Measurements from ENCODE around the gene PIK3C2G. TPM values are rescaled to one million over a fixed set of nuclear protein-coding genes. Genes with fewer than 3 reads are reported as not detected.

The PIK3C2G gene
- total RNA-seq, 1 donor from 2014 or later, result not detected

- DNase-seq (ENCODE audit: missing footprints), result no peak
- intact Hi-C loops (cut with DNase I), result no loop called here
- ATAC-seq, result no peak
Measured at GRCh38 chr12:18382236-18382885, 121.0 kb downstream of the PIK3C2G start.

GRCh38 chr12:18383203-18383602 is 121.9 kb downstream of the PIK3C2G start:
- ATAC-seq, result peak; percentile 44
- intact Hi-C loops (cut with DNase I), result no loop called here

GRCh38 chr12:18387706-18388105 is 126.4 kb downstream of the PIK3C2G start:
- intact Hi-C loops (cut with DNase I), result no loop called here
- ATAC-seq, result no peak
- no peak for DNase-seq (ENCODE audit: missing footprints)

More at GRCh38 chr12:18383203-18383602, 121.9 kb downstream of the PIK3C2G start:
- no peak for DNase-seq (ENCODE audit: missing footprints)

GRCh38 chr12:18389820-18390219 is 128.5 kb downstream of the PIK3C2G start:
- intact Hi-C loops (cut with DNase I), result no loop called here
- ATAC-seq, result no peak
- DNase-seq (ENCODE audit: missing footprints), result no peak

- intact Hi-C loops (cut with DNase I), result no loop called here
- DNase-seq (ENCODE audit: missing footprints) (no peak), ATAC-seq (no peak)
Measured at GRCh38 chr12:18391151-18391550, 129.8 kb downstream of the PIK3C2G start.

- intact Hi-C loops (cut with DNase I), result no loop called here
- no peak for DNase-seq (ENCODE audit: missing footprints)
- ATAC-seq, result no peak
Measured at GRCh38 chr12:18394742-18395141, 133.4 kb downstream of the PIK3C2G start.

GRCh38 chr12:18400186-18400585 is 138.9 kb downstream of the PIK3C2G start:
- no peak for DNase-seq (ENCODE audit: missing footprints)
- intact Hi-C loops (cut with DNase I), result no loop called here

GRCh38 chr12:18402872-18403611 is 141.7 kb downstream of the PIK3C2G start:
- intact Hi-C loops (cut with DNase I), result no loop called here
- ATAC-seq, result no peak
- DNase-seq (ENCODE audit: missing footprints), result no peak

More at GRCh38 chr12:18400186-18400585, 138.9 kb downstream of the PIK3C2G start:
- ATAC-seq, result no peak

- DNase-seq (ENCODE audit: missing footprints) (no peak), ATAC-seq (no peak)
- intact Hi-C loops (cut with DNase I), result no loop called here
Measured at GRCh38 chr12:18411453-18411852, 150.1 kb downstream of the PIK3C2G start.

GRCh38 chr12:18414671-18415070 is 153.4 kb downstream of the PIK3C2G start:
- DNase-seq (ENCODE audit: missing footprints), result no peak
- ATAC-seq, result no peak
- intact Hi-C loops (cut with DNase I), result no loop called here

GRCh38 chr12:18415227-18415626 is 153.9 kb downstream of the PIK3C2G start:
- DNase-seq (ENCODE audit: missing footprints) (no peak), ATAC-seq (no peak)
- intact Hi-C loops (cut with DNase I), result no loop called here

GRCh38 chr12:18416412-18416811 is 155.1 kb downstream of the PIK3C2G start:
- DNase-seq (ENCODE audit: missing footprints) (no peak), ATAC-seq (no peak)
- intact Hi-C loops (cut with DNase I), result no loop called here

GRCh38 chr12:18419311-18419710 is 158.0 kb downstream of the PIK3C2G start:
- intact Hi-C loops (cut with DNase I), result no loop called here
- DNase-seq (ENCODE audit: missing footprints) (no peak), ATAC-seq (no peak)

GRCh38 chr12:18421867-18422266 is 160.5 kb downstream of the PIK3C2G start:
- ATAC-seq (no peak), DNase-seq (ENCODE audit: missing footprints) (no peak)
- intact Hi-C loops (cut with DNase I), result loop anchor here (10.0 kb wide), 1 partner anchor 863 kb away; no protein-coding TSS in a partner anchor

GRCh38 chr12:18422871-18423270 is 161.6 kb downstream of the PIK3C2G start:
- ATAC-seq (no peak), DNase-seq (ENCODE audit: missing footprints) (no peak)
- intact Hi-C loops (cut with DNase I), result loop anchor here (10.0 kb wide), 1 partner anchor 862 kb away; no protein-coding TSS in a partner anchor

GRCh38 chr12:18424857-18425256 is 163.5 kb downstream of the PIK3C2G start:
- intact Hi-C loops (cut with DNase I), result loop anchor here (10.0 kb wide), 1 partner anchor 860 kb away; no protein-coding TSS in a partner anchor
- DNase-seq (ENCODE audit: missing footprints), result no peak
- ATAC-seq, result no peak

GRCh38 chr12:18427520-18427919 is 166.2 kb downstream of the PIK3C2G start:
- ATAC-seq (no peak), DNase-seq (ENCODE audit: missing footprints) (no peak)
- intact Hi-C loops (cut with DNase I), result loop anchor here (10.0 kb wide), 1 partner anchor 857 kb away; no protein-coding TSS in a partner anchor

GRCh38 chr12:18428416-18428815 is 167.1 kb downstream of the PIK3C2G start:
- intact Hi-C loops (cut with DNase I), result loop anchor here (10.0 kb wide), 1 partner anchor 856 kb away; no protein-coding TSS in a partner anchor
- DNase-seq (ENCODE audit: missing footprints) (no peak), ATAC-seq (no peak)

- DNase-seq (ENCODE audit: missing footprints), result no peak
- ATAC-seq, result peak; percentile 85
- intact Hi-C loops (cut with DNase I), result loop anchor here (10.0 kb wide), 1 partner anchor 855 kb away; no protein-coding TSS in a partner anchor
Measured at GRCh38 chr12:18429366-18429765, 168.0 kb downstream of the PIK3C2G start.
